Left ventricle myocardium inferior (tissue), 1 donor: ENCODE measurements around the gene ENO3. TPM values are rescaled to one million over a fixed set of nuclear protein-coding genes. Genes with fewer than 3 reads are reported as not detected.

Experiments used
- DNase-seq: peaks from one replicate; pipeline ENCODE4 v3.0.0-alpha.2; 2020
- H3K27ac ChIP-seq: fragments of 200-600 bp; replicated peaks from 2 replicates; pipeline ENCODE4 v1.8.0; 2021
- H3K27me3 ChIP-seq: fragments of 200-600 bp; 2 replicates; pipeline ENCODE4 v1.8.0; 2021; ENCODE audit warnings: low read depth
- H3K36me3 ChIP-seq: fragments of 200-600 bp; 2 replicates; pipeline ENCODE4 v1.8.0; 2021
- H3K4me1 ChIP-seq: fragments of 200-600 bp; 2 replicates; pipeline ENCODE4 v1.8.0; 2021
- H3K4me3 ChIP-seq: fragments of 200-600 bp; 2 replicates; pipeline ENCODE4 v1.8.0; 2021; ENCODE audit warnings: mild to moderate bottlenecking, moderate library complexity
- H3K9me3 ChIP-seq: fragments of 200-600 bp; replicated peaks from 2 replicates; pipeline ENCODE4 v1.8.0; 2021
- CTCF ChIP-seq: fragments of 200-600 bp; IDR thresholded peaks from 2 replicates; pipeline ENCODE4 v1.8.0; 2021; ENCODE audit warnings: antibody characterized with exemption, mild to moderate bottlenecking, borderline replicate concordance
- intact Hi-C: fragments of 100-400 bp; cut with micrococcal nuclease; formaldehyde crosslinking; loops from one replicate; pipeline ENCODE4 v1.11.0; 2022
- total RNA-seq: library from RNA; stranded (reverse); fragmentation: NEBNext Ultra II Directional; extraction: Animal tissue kit (Norgen Biotek cat#: 25700); gene quantifications from one replicate; pipeline ENCODE4 v1.2.1, GENCODE V29; 2021
- donor health status: DM: no; HTN: yes; CAD: no; lungs with severe emphysema.

ENO3 gene
- total RNA-seq, 1 donor from 2014 or later, result 827 TPM

GRCh38 chr17:4986403-4986802 is 35.5 kb downstream of the ENO3 start:
- H3K4me1 ChIP-seq, result peaks cover 39% of the 10 kb centered on the region
- peaks cover 25% of the 10 kb centered on the region for H3K36me3 ChIP-seq
- no peaks in the 10 kb centered on the region for H3K9me3 ChIP-seq
- peak overlapping the region; percentile 90 for H3K4me3 ChIP-seq
- TF ChIP-seq CTCF, result no peak
- peak overlapping the region; percentile 95 for H3K27ac ChIP-seq
- no peak for DNase-seq
- intact Hi-C loops, result no loop called here
- no peaks in the 10 kb centered on the region for H3K27me3 ChIP-seq

GRCh38 chr17:4986951-4987766 is 36.2 kb downstream of the ENO3 start, which contains the start of gene CAMTA2:
Gene CAMTA2 (minus strand): TSS chr17:4987675. CDS start chr17:4986222, 1,453 bp downstream.
- DNase-seq, result peak; percentile 95
- Histone ChIP-seq H3K9me3 (no peaks in the 10 kb centered on the region), H3K27ac (peak within 1 kb of the TSS; percentile 95), H3K36me3 (peaks cover 19% of the 10 kb centered on the region), H3K27me3 (no peaks in the 10 kb centered on the region), H3K4me1 (peaks cover 39% of the 10 kb centered on the region), H3K4me3 (peak within 1 kb of the TSS; percentile 90)
- TF ChIP-seq CTCF, result peak; percentile 83
- intact Hi-C loops, result no loop called here

GRCh38 chr17:4987767-4988567 is 37.0 kb downstream of the ENO3 start:
- no peak for TF ChIP-seq CTCF
- Histone ChIP-seq H3K36me3 (peaks cover 12% of the 10 kb centered on the region), H3K27ac (peak overlapping the region; percentile 95), H3K4me3 (peak overlapping the region; percentile 90), H3K9me3 (no peaks in the 10 kb centered on the region), H3K27me3 (no peaks in the 10 kb centered on the region), H3K4me1 (peaks cover 39% of the 10 kb centered on the region)
- intact Hi-C loops, result no loop called here
- peak; percentile 50 for DNase-seq

- DNase-seq, result no peak
- H3K36me3 ChIP-seq, result no peaks in the 10 kb centered on the region
- TF ChIP-seq CTCF, result no peak
- H3K4me1 ChIP-seq, result peaks cover 24% of the 10 kb centered on the region
- no peaks in the 10 kb centered on the region for H3K27me3 ChIP-seq
- H3K9me3 ChIP-seq, result no peaks in the 10 kb centered on the region
- no peak overlapping the region for H3K27ac ChIP-seq
- intact Hi-C loops, result no loop called here
- H3K4me3 ChIP-seq, result no peak overlapping the region
Measured at GRCh38 chr17:4994081-4994595, 43.2 kb downstream of the ENO3 start.

- Histone ChIP-seq H3K9me3 (no peaks in the 10 kb centered on the region), H3K27me3 (no peaks in the 10 kb centered on the region), H3K4me3 (peak within 1 kb of the TSS; percentile 92), H3K36me3 (peaks cover 16% of the 10 kb centered on the region), H3K4me1 (peaks cover 54% of the 10 kb centered on the region), H3K27ac (peak within 1 kb of the TSS; percentile 96)
- intact Hi-C loops, result no loop called here
- peak; percentile 47 for TF ChIP-seq CTCF
- peak; percentile 95 for DNase-seq
Measured at GRCh38 chr17:4997302-4998026, 46.5 kb downstream of the ENO3 start, which contains the start of the genes INCA1 and KIF1C. Gene INCA1 (minus strand): TSS chr17:4997522. CDS start chr17:4994437, 3,085 bp downstream. Gene KIF1C (plus strand): TSS chr17:4997950. CDS start chr17:5000247, 2,297 bp downstream.
